PC-3 (cell line): ENCODE measurements around the gene ZNF655. TPM values are rescaled to one million over a fixed set of nuclear protein-coding genes. Genes with fewer than 3 reads are reported as not detected.

Experiments
- ATAC-seq: fragments of 200-7000 bp; cut with Tn5 transposase; 2 replicates; pipeline ENCODE4 v1.9.1; 2020; ENCODE audit warnings: mild to moderate bottlenecking, moderate library complexity
- BruUV-seq: library from RNA; stranded (reverse); fragments of 400-500 nt; replicated peaks from 2 replicates; lab custom pipeline; 2021; lab: Mats Ljungman, UMichigan
- CTCF ChIA-PET: fragments of 300-600 bp; sonication (Branson Sonifier 250); formaldehyde crosslinking; loops from one replicate; lab custom pipeline; 2022; ENCODE audit warnings: antibody characterized with exemption; lab: Charles Lee
- POLR2A ChIA-PET: fragments of 300-600 bp; sonication (Branson Sonifier 250); formaldehyde crosslinking; loops from one replicate; lab custom pipeline; 2022; ENCODE audit warnings: antibody characterized with exemption; ENCODE audit not compliant: unreplicated experiment; lab: Charles Lee
- DNase-seq: peaks from one replicate; pipeline ENCODE4 v3.0.0-alpha.2; 2015
- H2AFZ ChIP-seq: fragments of 300-600 bp; sonication (generic); 2 replicates; pipeline ENCODE4 v1.6.0; 2016; ENCODE audit warnings: antibody characterized with exemption, low read length
- H3F3A ChIP-seq: fragments of 300-600 bp; sonication (generic); one replicate; pipeline ENCODE4 v1.6.0; 2017; ENCODE audit warnings: antibody characterized with exemption, low read length, control low read depth, mild to moderate bottlenecking; ENCODE audit not compliant: unreplicated experiment
- H3K27ac ChIP-seq: fragments of 300-600 bp; sonication (generic); 2 replicates; pipeline ENCODE4 v1.5.1; 2016; ENCODE audit warnings: mild to moderate bottlenecking, low read length
- H3K27me3 ChIP-seq: fragments of 300-600 bp; sonication (generic); 2 replicates; pipeline ENCODE4 v1.6.1; 2016; ENCODE audit warnings: low read length, mixed read lengths
- H3K36me3 ChIP-seq: fragments of 300-600 bp; sonication (generic); 2 replicates; pipeline ENCODE4 v1.6.1; 2016; ENCODE audit warnings: low read depth, mixed run types, low read length, mixed read lengths
- H3K4me1 ChIP-seq: fragments of 300-600 bp; sonication (generic); 2 replicates; pipeline ENCODE4 v1.5.1; 2016; ENCODE audit warnings: low read length; ENCODE audit not compliant: insufficient read depth
- H3K4me2 ChIP-seq: fragments of 300-600 bp; sonication (generic); 2 replicates; pipeline ENCODE4 v1.6.0; 2016; ENCODE audit warnings: low read length
- H3K4me3 ChIP-seq: fragments of 300-600 bp; sonication (generic); 2 replicates; pipeline ENCODE4 v1.5.1; 2016; ENCODE audit warnings: mild to moderate bottlenecking, low read length, mixed read lengths
- H3K79me2 ChIP-seq: fragments of 300-600 bp; sonication (generic); 2 replicates; pipeline ENCODE4 v1.6.1; 2017; ENCODE audit warnings: low read length, mixed read lengths
- H3K9ac ChIP-seq: fragments of 300-600 bp; sonication (generic); 2 replicates; pipeline ENCODE4 v1.6.0; 2016; ENCODE audit warnings: mild to moderate bottlenecking, low read length
- H3K9me2 ChIP-seq: fragments of 300-600 bp; sonication (generic); replicated peaks from 2 replicates; pipeline ENCODE4 v1.6.1; 2016; ENCODE audit warnings: mixed run types, low read length, mixed read lengths
- H3K9me3 ChIP-seq: fragments of 300-600 bp; sonication (generic); 2 replicates; pipeline ENCODE4 v1.6.1; 2016; ENCODE audit warnings: low read length, mixed read lengths
- H4K20me1 ChIP-seq: fragments of 300-600 bp; sonication (generic); 2 replicates; pipeline ENCODE4 v1.6.1; 2016; ENCODE audit warnings: low read length, mixed read lengths
- EZH2 ChIP-seq: fragments of 300-600 bp; sonication (generic); IDR thresholded peaks from one replicate; pipeline ENCODE4 v1.6.1; 2017; ENCODE audit warnings: antibody characterized with exemption, mild to moderate bottlenecking, low read length; ENCODE audit not compliant: unreplicated experiment
- EZH2phosphoT487 ChIP-seq: fragments of 300-600 bp; sonication (generic); IDR thresholded peaks from 2 replicates; pipeline ENCODE4 v1.6.1; 2018; ENCODE audit warnings: mild to moderate bottlenecking, antibody characterized with exemption, low read length, borderline replicate concordance
- intact Hi-C: fragments of 100-400 bp; cut with micrococcal nuclease; formaldehyde crosslinking; loops from 2 replicates; pipeline ENCODE4 v1.9.0; 2023
- total RNA-seq: library from RNA; depleted of rRNA; stranded (reverse); fragments of >200 nt; gene quantifications from 2 replicates; pipeline ENCODE4 v1.2.3, GENCODE V29; 2014
- TF ChIP-seq, protein P1 (sequence below): fragments of 300-600 bp; sonication (generic); conservative IDR thresholded peaks from 2 replicates; pipeline ENCODE4 v1.5.1; 2017; ENCODE audit warnings: antibody characterized with exemption, low read depth, mild to moderate bottlenecking, low read length

Gene ZNF655
- total RNA-seq, 1 experiment from 2014 or later: not detected

DNA sequence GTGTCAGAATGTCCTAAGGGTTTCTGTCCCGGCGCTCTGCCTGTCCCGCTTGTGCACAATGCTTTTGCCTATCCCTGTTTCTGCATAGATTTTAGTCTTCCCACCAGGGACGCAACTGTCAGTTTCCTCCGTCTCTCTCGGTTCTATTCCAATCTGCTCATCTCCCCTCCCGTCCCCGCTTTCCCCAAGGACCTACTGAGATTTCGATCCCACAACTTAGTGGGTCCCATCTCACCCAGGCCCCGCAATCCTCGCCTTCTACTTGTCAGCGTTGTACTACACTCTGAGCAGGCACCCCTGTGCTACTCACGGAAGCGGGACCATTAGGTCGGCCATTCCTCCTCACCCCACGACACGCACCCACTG is 519 bp upstream of the ZNF655 start:
- TF ChIP-seq EZH2phosphoT487: no peak
- TF ChIP-seq, protein P1, sequence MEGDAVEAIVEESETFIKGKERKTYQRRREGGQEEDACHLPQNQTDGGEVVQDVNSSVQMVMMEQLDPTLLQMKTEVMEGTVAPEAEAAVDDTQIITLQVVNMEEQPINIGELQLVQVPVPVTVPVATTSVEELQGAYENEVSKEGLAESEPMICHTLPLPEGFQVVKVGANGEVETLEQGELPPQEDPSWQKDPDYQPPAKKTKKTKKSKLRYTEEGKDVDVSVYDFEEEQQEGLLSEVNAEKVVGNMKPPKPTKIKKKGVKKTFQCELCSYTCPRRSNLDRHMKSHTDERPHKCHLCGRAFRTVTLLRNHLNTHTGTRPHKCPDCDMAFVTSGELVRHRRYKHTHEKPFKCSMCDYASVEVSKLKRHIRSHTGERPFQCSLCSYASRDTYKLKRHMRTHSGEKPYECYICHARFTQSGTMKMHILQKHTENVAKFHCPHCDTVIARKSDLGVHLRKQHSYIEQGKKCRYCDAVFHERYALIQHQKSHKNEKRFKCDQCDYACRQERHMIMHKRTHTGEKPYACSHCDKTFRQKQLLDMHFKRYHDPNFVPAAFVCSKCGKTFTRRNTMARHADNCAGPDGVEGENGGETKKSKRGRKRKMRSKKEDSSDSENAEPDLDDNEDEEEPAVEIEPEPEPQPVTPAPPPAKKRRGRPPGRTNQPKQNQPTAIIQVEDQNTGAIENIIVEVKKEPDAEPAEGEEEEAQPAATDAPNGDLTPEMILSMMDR: no peak
- H3K36me3 ChIP-seq: no peaks in the 10 kb centered on the region
- H3K4me3 ChIP-seq: no peak overlapping the region
- H3K9me3 ChIP-seq: no peaks in the 10 kb centered on the region
- peaks cover 15% of the 10 kb centered on the region for H3K4me1 ChIP-seq
- ChIA-PET CTCF (no interaction called here), POLR2A (interaction anchor here (0.6 kb wide), 1 partner anchor 57 kb away, joined by 3 read pairs; no protein-coding TSS in a partner anchor)
- intact Hi-C loops: no loop called here
- ATAC-seq (no peak), DNase-seq (no peak)
- H4K20me1 ChIP-seq: no peaks in the 10 kb centered on the region
- H3K9ac ChIP-seq: no peak overlapping the region
- H3K4me2 ChIP-seq: no peak overlapping the region
- no peaks in the 10 kb centered on the region for H3K79me2 ChIP-seq
- H3K27ac ChIP-seq: no peak overlapping the region
- BruUV-seq: no TSS peak
- no peaks in the 10 kb centered on the region for H3F3A ChIP-seq
- H2AFZ ChIP-seq: no peak overlapping the region
- H3K27me3 ChIP-seq: no peaks in the 10 kb centered on the region
- no peaks in the 10 kb centered on the region for H3K9me2 ChIP-seq

DNA sequence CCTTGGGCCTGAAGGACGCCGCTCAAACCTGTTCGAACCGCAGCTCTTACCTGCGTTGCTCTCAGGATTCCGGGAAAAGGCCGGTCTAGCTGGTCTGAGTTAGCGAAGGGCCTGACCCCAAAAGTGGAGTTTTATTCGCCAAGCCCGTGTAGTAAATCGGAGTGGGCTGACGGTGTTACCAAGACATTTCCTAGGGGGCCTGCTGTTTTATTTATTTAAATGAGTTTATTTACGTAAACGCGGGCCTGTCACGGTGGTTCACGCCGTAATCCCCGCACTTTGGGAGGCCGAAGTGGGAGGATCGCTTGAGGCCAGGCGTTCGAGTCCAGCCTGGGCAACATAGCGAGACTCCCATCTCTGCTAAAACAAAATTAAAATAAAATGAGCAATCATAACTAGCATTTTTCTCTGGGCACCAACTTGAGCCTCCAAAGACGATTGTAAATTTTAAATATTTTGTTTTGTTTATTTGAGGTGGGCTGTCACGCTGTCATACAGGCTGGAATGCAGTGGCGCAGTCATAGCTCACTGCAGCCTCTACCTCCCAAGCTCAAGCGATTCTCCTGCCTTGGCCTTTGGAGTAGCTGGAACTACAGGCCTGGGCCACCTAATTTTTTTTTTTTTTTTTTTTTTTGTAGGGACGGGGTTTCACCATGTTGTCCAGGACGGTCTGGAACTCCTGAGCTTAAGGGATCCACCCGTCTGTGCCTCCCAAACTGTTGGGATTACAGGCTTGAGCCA is 903 bp downstream of the ZNF655 start:
- ATAC-seq (no peak), DNase-seq (no peak)
- TF ChIP-seq, protein P1: no peak
- TF ChIP-seq EZH2 (no peak), EZH2phosphoT487 (no peak)
- Histone ChIP-seq H3K79me2 (no peaks in the 10 kb centered on the region), H3K4me3 (no peak overlapping the region), H3K27me3 (no peaks in the 10 kb centered on the region), H3K36me3 (no peaks in the 10 kb centered on the region), H3K9ac (no peak overlapping the region), H2AFZ (no peak overlapping the region), H3K27ac (no peak overlapping the region), H3F3A (no peaks in the 10 kb centered on the region), H3K9me3 (no peaks in the 10 kb centered on the region), H4K20me1 (no peaks in the 10 kb centered on the region), H3K4me1 (peaks cover 26% of the 10 kb centered on the region), H3K9me2 (no peaks in the 10 kb centered on the region), H3K4me2 (no peak overlapping the region)
- no TSS peak for BruUV-seq
- CTCF ChIA-PET: no interaction called here
- POLR2A ChIA-PET: no interaction called here
- intact Hi-C loops: no loop called here
